WERI-Rb-1 (cell line): ENCODE measurements around the gene PDGFRB.

Experiments
- DNase-seq: peaks from one replicate; pipeline ENCODE4 v3.0.0-alpha.2; 2020
- H3K27ac ChIP-seq: fragments of 250-450 bp; sonication (Bioruptor Pico); 2 replicates; pipeline ENCODE4 v1.5.1; 2020; ENCODE audit warnings: mild to moderate bottlenecking, moderate library complexity
- H3K27me3 ChIP-seq: fragments of 250-450 bp; sonication (Bioruptor Pico); 2 replicates; pipeline ENCODE4 v1.5.1; 2021; ENCODE audit warnings: mild to moderate bottlenecking, low read depth, moderate library complexity; ENCODE audit not compliant: insufficient read depth, severe bottlenecking
- H3K36me3 ChIP-seq: fragments of 250-450 bp; sonication (Bioruptor Pico); 2 replicates; pipeline ENCODE4 v1.5.1; 2020; ENCODE audit warnings: mild to moderate bottlenecking, moderate library complexity
- H3K4me3 ChIP-seq: 2 replicates; pipeline ENCODE4 v1.5.1; 2011; ENCODE audit warnings: low read depth, mild to moderate bottlenecking, control low read depth, low read length
- H3K9me3 ChIP-seq: fragments of 250-450 bp; sonication (Bioruptor Pico); 2 replicates; pipeline ENCODE4 v1.5.1; 2021; ENCODE audit warnings: mild to moderate bottlenecking, moderate library complexity; ENCODE audit not compliant: severe bottlenecking
- CTCF ChIP-seq: IDR thresholded peaks from 2 replicates; pipeline ENCODE4 v1.5.1; 2011; ENCODE audit warnings: low read depth, mild to moderate bottlenecking, control low read depth, inconsistent platforms, low read length

PDGFRB gene

GRCh38 chr5:150152636-150153462 is 2.8 kb downstream of the PDGFRB start:
- H3K4me3 ChIP-seq, result no peak overlapping the region
- no peak for TF ChIP-seq CTCF
- H3K9me3 ChIP-seq, result no peaks in the 10 kb centered on the region
- no peak overlapping the region; the same call in 1 of the 2 replicates for H3K27ac ChIP-seq
- H3K27me3 ChIP-seq, result no peaks in the 10 kb centered on the region
- peak; percentile 63 for DNase-seq
- no peaks in the 10 kb centered on the region for H3K36me3 ChIP-seq

DNA sequence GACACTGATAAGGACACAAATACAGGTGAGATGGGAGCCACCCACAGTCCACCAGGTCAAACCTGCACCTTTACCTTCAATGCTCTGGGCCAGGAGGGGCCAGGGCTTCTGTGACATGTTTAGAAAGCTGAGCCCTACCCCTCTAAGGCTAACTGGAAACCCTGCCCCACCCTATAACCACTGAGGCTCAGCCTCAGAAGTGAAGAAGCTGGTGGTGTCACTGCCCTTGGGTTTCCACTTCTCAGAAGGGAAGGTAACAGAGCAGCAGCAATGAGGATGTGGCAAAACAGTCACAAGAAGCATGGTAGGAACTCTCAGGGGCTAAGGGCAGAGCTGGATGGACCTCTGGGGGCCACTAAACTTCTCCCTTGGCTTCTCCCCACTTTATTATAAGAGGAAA is 6.0 kb downstream of the PDGFRB start:
- no peaks in the 10 kb centered on the region for H3K27me3 ChIP-seq
- H3K36me3 ChIP-seq, result no peaks in the 10 kb centered on the region
- no peak for DNase-seq
- no peak overlapping the region for H3K4me3 ChIP-seq
- no peaks in the 10 kb centered on the region for H3K9me3 ChIP-seq
- TF ChIP-seq CTCF, result no peak
- H3K27ac ChIP-seq, result no peak overlapping the region

DNA sequence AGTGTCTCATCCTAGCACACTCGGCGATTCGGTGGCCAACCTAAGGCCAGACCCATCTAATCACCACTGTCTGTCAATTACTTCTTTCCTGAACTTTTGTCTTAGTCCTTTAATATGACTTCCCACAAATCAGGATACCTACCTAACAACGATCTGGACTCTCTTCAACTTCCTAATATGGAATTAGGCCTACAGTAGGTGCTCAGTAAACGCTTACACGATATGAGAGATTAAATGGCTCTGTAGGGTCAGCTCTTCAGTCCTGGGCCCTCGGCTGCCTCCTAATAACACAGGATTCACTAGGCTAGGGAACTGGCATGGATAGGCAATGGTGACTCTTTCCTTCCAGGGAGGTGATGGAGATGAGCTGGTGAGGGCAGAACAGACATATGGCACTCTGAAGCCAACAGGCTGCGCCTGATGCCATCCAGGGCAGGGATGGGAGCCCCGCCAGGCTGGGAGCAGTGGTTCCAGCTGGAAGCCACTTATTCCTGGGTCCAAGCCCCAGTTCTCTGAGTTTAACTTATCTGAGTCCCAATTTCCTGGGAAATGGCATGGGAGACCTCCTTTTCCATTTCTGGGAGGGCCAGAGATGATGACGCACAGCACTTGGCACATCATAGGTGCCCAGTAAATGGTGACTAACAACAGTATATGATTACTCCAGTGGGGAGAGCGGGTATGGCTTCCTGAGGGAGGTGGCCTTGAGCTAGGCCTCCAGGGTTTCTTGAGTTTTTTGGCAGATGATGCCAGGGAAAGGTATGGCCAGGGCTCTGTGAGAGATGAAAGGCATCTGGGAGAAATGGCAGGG is 7.3 kb downstream of the PDGFRB start:
- no peak for DNase-seq
- Histone ChIP-seq H3K36me3 (no peaks in the 10 kb centered on the region), H3K9me3 (no peaks in the 10 kb centered on the region), H3K4me3 (no peak overlapping the region), H3K27ac (no peak overlapping the region), H3K27me3 (no peaks in the 10 kb centered on the region)
- TF ChIP-seq CTCF, result no peak

DNA sequence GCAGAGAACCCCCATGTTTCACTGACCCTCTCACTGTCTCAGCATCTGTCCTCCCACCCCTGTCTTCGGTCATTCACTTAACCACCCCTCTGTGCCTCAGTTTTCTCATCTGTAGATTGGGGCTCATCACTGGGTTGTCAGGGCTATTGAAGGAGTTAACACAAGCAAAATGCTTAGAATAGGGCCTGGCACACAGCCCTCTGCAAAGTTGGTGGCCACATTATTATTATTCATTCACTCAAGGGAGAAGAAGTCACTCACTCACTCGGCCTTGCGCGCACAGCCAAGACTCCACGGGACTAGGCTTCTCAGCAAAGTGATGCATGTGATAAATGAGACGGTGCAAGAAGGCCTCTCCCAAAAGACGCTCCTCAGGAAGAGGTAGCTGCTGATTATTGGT is 8.0 kb downstream of the PDGFRB start:
- no peak for DNase-seq
- TF ChIP-seq CTCF, result no peak
- H3K36me3 ChIP-seq, result no peaks in the 10 kb centered on the region
- H3K4me3 ChIP-seq, result no peak overlapping the region
- H3K27me3 ChIP-seq, result no peaks in the 10 kb centered on the region
- no peaks in the 10 kb centered on the region for H3K9me3 ChIP-seq
- H3K27ac ChIP-seq, result no peak overlapping the region

- Histone ChIP-seq H3K27ac (no peak overlapping the region), H3K4me3 (no peak overlapping the region), H3K27me3 (no peaks in the 10 kb centered on the region), H3K9me3 (no peaks in the 10 kb centered on the region), H3K36me3 (no peaks in the 10 kb centered on the region)
- DNase-seq, result no peak
- TF ChIP-seq CTCF, result no peak
These were observed 8.6 kb downstream of the PDGFRB start for GRCh38 chr5:150146862-150147601.
